ENCODE data around the gene C3. TPM values are rescaled to one million over a fixed set of nuclear protein-coding genes. Genes with fewer than 3 reads are reported as not detected.

C3 gene
- total RNA-seq, 5 donors from 2014 or later (not counting 1 experiment from before 2014, with no cell fraction given) = 1.1 to 10.6 (median 7.6) TPM; not detected in 1

- Mint-ChIP-seq H3K4me3 (peak overlapping the region; percentile 67 to 82 (median 75)), H3K36me3 (peaks cover 7% of the 10 kb centered on the region), H3K27me3 (no peaks in the 10 kb centered on the region), H3K9me3 (no peaks in the 10 kb centered on the region), H3K27ac (peak overlapping the region; percentile 95 to 96), H3K4me1 (peaks cover 25 to 46% (median 29%) of the 10 kb centered on the region in 3 donors)
- peak in 19 of 35 experiments; percentile 21 to 68 (median 29) for DNase-seq
- WGBS (ENCODE audit: insufficient coverage) = 0% methylated on average over 6 of the region's 15 CpGs
- no peaks in the 10 kb centered on the region for H3K9me3 ChIP-seq
- peak; percentile 62 to 79 (median 76) for ATAC-seq (replicated peaks in 1 of 4)
- peak overlapping the region; percentile 82 for H3K27ac ChIP-seq (ENCODE audit: low read length)
- ChIA-PET CTCF (interaction anchor here in 1 of 2 donors (0.6 to 1.0 kb wide), 2 partner anchors 14 to 160 kb away, joined by 3 read pairs; no protein-coding TSS in a partner anchor), POLR2A (interaction anchor here (0.6 to 0.7 kb wide), 3 partner anchors 9 to 82 kb away, joined by 3 to 14 read pairs (median 8); no protein-coding TSS in a partner anchor)
- no peaks in the 10 kb centered on the region for H3K27me3 ChIP-seq (replicated peaks in 1 of 2; ENCODE audit: control insufficient read depth in 2 of 2, extremely low read depth in 1 of 2, insufficient read depth in 2 of 2, low read length in 1 of 2)
- peaks cover 11 to 43% of the 10 kb centered on the region in 2 experiments for H3K4me1 ChIP-seq (ENCODE audit: control insufficient read depth in 1 of 2, extremely low read depth in 1 of 2, insufficient read depth in 2 of 2, low read length in 2 of 2)
- peak overlapping the region in 1 of 2 donors; percentile 36 for H3K4me3 ChIP-seq (ENCODE audit: control insufficient read depth in 1 of 2, extremely low read depth in 1 of 2, low read length in 1 of 2)
- H3K36me3 ChIP-seq (ENCODE audit: control insufficient read depth in 2 of 2, extremely low read depth in 1 of 2, insufficient read depth in 1 of 2, low read length in 1 of 2) = no peaks in the 10 kb centered on the region
These were observed 65.8 kb downstream of the C3 start for GRCh38 chr19:6654347-6655310.

GRCh38 chr19:6652805-6653094 is 67.7 kb downstream of the C3 start:
- Mint-ChIP-seq H3K27me3 (no peaks in the 10 kb centered on the region), H3K4me1 (peaks cover 19 to 42% (median 29%) of the 10 kb centered on the region in 3 donors), H3K36me3 (no peaks in the 10 kb centered on the region), H3K9me3 (no peaks in the 10 kb centered on the region), H3K27ac (peak overlapping the region; percentile 72 to 87), H3K4me3 (peak overlapping the region in 1 of 3 donors; percentile 82)
- H3K27me3 ChIP-seq (replicated peaks in 1 of 2; ENCODE audit: control insufficient read depth in 2 of 2, extremely low read depth in 1 of 2, insufficient read depth in 2 of 2, low read length in 1 of 2) = no peaks in the 10 kb centered on the region
- WGBS (ENCODE audit: insufficient coverage) = no CpG with 5 or more reads among the region's 1 CpG
- no peaks in the 10 kb centered on the region for H3K36me3 ChIP-seq (ENCODE audit: control insufficient read depth in 2 of 2, extremely low read depth in 1 of 2, insufficient read depth in 1 of 2, low read length in 1 of 2)
- peaks cover 11 to 49% of the 10 kb centered on the region in 2 experiments for H3K4me1 ChIP-seq (ENCODE audit: control insufficient read depth in 1 of 2, extremely low read depth in 1 of 2, insufficient read depth in 2 of 2, low read length in 2 of 2)
- DNase-seq (no peak), ATAC-seq (replicated peaks in 1 of 4) (no peak)
- no peak overlapping the region for H3K4me3 ChIP-seq (ENCODE audit: control insufficient read depth in 1 of 2, extremely low read depth in 1 of 2, low read length in 1 of 2)
- H3K27ac ChIP-seq (ENCODE audit: low read length) = peak overlapping the region; percentile 42
- POLR2A ChIA-PET = interaction anchor here (0.5 to 0.7 kb wide), 4 partner anchors 53 to 1438 kb away, joined by 4 to 14 read pairs (median 9); no protein-coding TSS in a partner anchor
- CTCF ChIA-PET = interaction anchor here in 1 of 2 donors (0.5 to 1.2 kb wide), 2 partner anchors 17 to 210 kb away, joined by 3 to 4 read pairs; no protein-coding TSS in a partner anchor
- no peaks in the 10 kb centered on the region for H3K9me3 ChIP-seq

GRCh38 chr19:6651965-6652804 is 68.3 kb downstream of the C3 start:
- H3K27ac ChIP-seq (ENCODE audit: low read length) = peak overlapping the region; percentile 42
- no CpG with 5 or more reads among the region's 6 CpGs for WGBS (ENCODE audit: insufficient coverage)
- H3K4me1 Mint-ChIP-seq = peaks cover 19 to 40% (median 29%) of the 10 kb centered on the region in 3 donors

GRCh38 chr19:6649185-6649584 is 71.3 kb downstream of the C3 start:
- Histone ChIP-seq H3K9me3 (no peaks in the 10 kb centered on the region), H3K36me3 (ENCODE audit: control insufficient read depth in 2 of 2, extremely low read depth in 1 of 2, insufficient read depth in 1 of 2, low read length in 1 of 2) (no peaks in the 10 kb centered on the region), H3K27ac (ENCODE audit: low read length) (no peak overlapping the region), H3K27me3 (replicated peaks in 1 of 2; ENCODE audit: control insufficient read depth in 2 of 2, extremely low read depth in 1 of 2, insufficient read depth in 2 of 2, low read length in 1 of 2) (no peaks in the 10 kb centered on the region), H3K4me1 (ENCODE audit: control insufficient read depth in 1 of 2, extremely low read depth in 1 of 2, insufficient read depth in 2 of 2, low read length in 2 of 2) (peaks cover 4 to 30% of the 10 kb centered on the region in 2 experiments), H3K4me3 (ENCODE audit: control insufficient read depth in 1 of 2, extremely low read depth in 1 of 2, low read length in 1 of 2) (no peak overlapping the region)
- ATAC-seq (replicated peaks in 1 of 4) = no peak
- no peak overlapping the region for H3K27ac Mint-ChIP-seq
- DNase-seq = no peak
- H3K4me3 Mint-ChIP-seq = no peak overlapping the region
- 100% methylated on average over 1 of the region's 2 CpGs for WGBS (ENCODE audit: insufficient coverage)
- no peaks in the 10 kb centered on the region for H3K36me3 Mint-ChIP-seq
- CTCF ChIA-PET = no interaction called here
- peaks cover 12 to 26% (median 16%) of the 10 kb centered on the region in 3 donors for H3K4me1 Mint-ChIP-seq
- no peaks in the 10 kb centered on the region for H3K9me3 Mint-ChIP-seq
- POLR2A ChIA-PET = no interaction called here
- no peaks in the 10 kb centered on the region for H3K27me3 Mint-ChIP-seq

More at GRCh38 chr19:6651965-6652804, 68.3 kb downstream of the C3 start:
- Mint-ChIP-seq H3K27me3 (no peaks in the 10 kb centered on the region), H3K4me3 (no peak overlapping the region), H3K36me3 (no peaks in the 10 kb centered on the region), H3K27ac (peak overlapping the region; percentile 72 to 87), H3K9me3 (no peaks in the 10 kb centered on the region)
- ChIA-PET CTCF (interaction anchor here in 1 of 2 donors (0.6 to 1.2 kb wide), 2 partner anchors 211 to 1147 kb away, joined by 3 to 5 read pairs; no protein-coding TSS in a partner anchor), POLR2A (interaction anchor here (0.5 to 0.7 kb wide), 4 partner anchors 52 to 1437 kb away, joined by 4 to 14 read pairs (median 9); no protein-coding TSS in a partner anchor)
- Histone ChIP-seq H3K4me1 (ENCODE audit: control insufficient read depth in 1 of 2, extremely low read depth in 1 of 2, insufficient read depth in 2 of 2, low read length in 2 of 2) (peaks cover 11 to 49% of the 10 kb centered on the region in 2 experiments), H3K27me3 (replicated peaks in 1 of 2; ENCODE audit: control insufficient read depth in 2 of 2, extremely low read depth in 1 of 2, insufficient read depth in 2 of 2, low read length in 1 of 2) (no peaks in the 10 kb centered on the region), H3K36me3 (ENCODE audit: control insufficient read depth in 2 of 2, extremely low read depth in 1 of 2, insufficient read depth in 1 of 2, low read length in 1 of 2) (no peaks in the 10 kb centered on the region), H3K4me3 (ENCODE audit: control insufficient read depth in 1 of 2, extremely low read depth in 1 of 2, low read length in 1 of 2) (no peak overlapping the region), H3K9me3 (no peaks in the 10 kb centered on the region)
- DNase-seq (no peak), ATAC-seq (replicated peaks in 1 of 4) (no peak)

- CTCF ChIA-PET = no interaction called here
- Histone ChIP-seq H3K36me3 (ENCODE audit: control insufficient read depth in 2 of 2, extremely low read depth in 1 of 2, insufficient read depth in 1 of 2, low read length in 1 of 2) (no peaks in the 10 kb centered on the region), H3K9me3 (no peaks in the 10 kb centered on the region), H3K4me3 (ENCODE audit: control insufficient read depth in 1 of 2, extremely low read depth in 1 of 2, low read length in 1 of 2) (no peak overlapping the region), H3K27ac (ENCODE audit: low read length) (no peak overlapping the region), H3K4me1 (ENCODE audit: control insufficient read depth in 1 of 2, extremely low read depth in 1 of 2, insufficient read depth in 2 of 2, low read length in 2 of 2) (peaks cover 2 to 26% of the 10 kb centered on the region in 2 experiments), H3K27me3 (replicated peaks in 1 of 2; ENCODE audit: control insufficient read depth in 2 of 2, extremely low read depth in 1 of 2, insufficient read depth in 2 of 2, low read length in 1 of 2) (no peaks in the 10 kb centered on the region)
- H3K27me3 Mint-ChIP-seq = no peaks in the 10 kb centered on the region
- no peak for DNase-seq
- no peaks in the 10 kb centered on the region for H3K9me3 Mint-ChIP-seq
- POLR2A ChIA-PET = no interaction called here
- no peaks in the 10 kb centered on the region for H3K36me3 Mint-ChIP-seq
- 90% methylated on average over 2 of the region's 9 CpGs for WGBS (ENCODE audit: insufficient coverage)
- no peak for ATAC-seq (replicated peaks in 1 of 4)
- peaks cover 5 to 20% (median 11%) of the 10 kb centered on the region in 3 donors for H3K4me1 Mint-ChIP-seq
- no peak overlapping the region for H3K4me3 Mint-ChIP-seq
- no peak overlapping the region for H3K27ac Mint-ChIP-seq
These were observed 72.2 kb downstream of the C3 start for GRCh38 chr19:6648141-6648715.

All from T-cell (primary cell).